Loucy (cell line): ENCODE results near the gene PLEKHG4B.
"Not testable (repeated sequence)": the region's sequence is repeated elsewhere in the genome, so short reads cannot be mapped to it uniquely, and the experiment has no call there.

ENCODE experiments used
- CTCF ChIP-seq: fragments of 200-600 bp; sonication (generic); conservative IDR thresholded peaks from 2 replicates; pipeline ENCODE4 v1.5.1; 2014; ENCODE audit warnings: mild to moderate bottlenecking, antibody characterized with exemption, low read length
- EZH2phosphoT487 ChIP-seq: fragments of 200-600 bp; IDR thresholded peaks from 2 replicates; pipeline ENCODE4 v1.6.1; 2018; ENCODE audit warnings: antibody characterized with exemption, mild to moderate bottlenecking, moderate library complexity, borderline replicate concordance

DNA sequence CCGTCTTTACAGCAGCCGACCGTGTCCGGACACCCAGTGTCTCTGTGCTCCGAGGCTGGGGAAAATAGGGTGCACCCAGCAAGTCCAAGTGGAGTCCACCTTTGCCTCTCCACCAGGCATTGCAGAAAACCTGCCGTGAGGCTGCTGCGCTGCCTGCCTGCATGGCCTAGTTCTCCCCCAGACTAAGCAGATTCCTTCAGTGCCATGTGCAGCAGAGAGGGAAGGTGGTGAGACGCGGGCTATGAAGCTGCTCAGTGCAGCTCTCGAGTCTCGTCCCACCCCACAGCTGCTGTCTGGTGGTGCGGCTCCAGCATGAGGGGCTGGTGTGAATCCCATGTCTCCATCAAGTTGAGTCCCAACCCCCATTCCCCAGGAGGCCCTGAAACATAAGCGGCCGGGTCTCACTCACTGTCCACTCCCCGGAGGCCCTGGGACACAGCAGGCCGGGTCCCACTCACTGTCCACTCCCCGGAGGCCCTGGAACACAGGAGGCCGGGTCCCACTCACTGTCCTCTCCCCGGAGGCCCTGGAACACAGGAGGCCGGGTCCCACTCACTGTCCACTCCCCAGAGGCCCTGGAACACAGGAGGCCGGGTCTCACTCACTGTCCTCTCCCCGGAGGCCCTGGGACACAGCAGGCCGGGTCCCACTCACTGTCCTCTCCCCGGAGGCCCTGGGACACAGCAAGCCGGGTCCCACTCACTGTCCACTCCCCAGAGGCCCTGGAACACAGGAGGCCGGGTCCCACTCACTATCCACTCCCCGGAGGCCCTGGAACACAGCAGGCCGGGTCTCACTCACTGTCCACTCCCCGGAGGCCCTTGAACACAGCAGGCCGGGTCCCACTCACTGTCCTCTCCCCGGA is 19.4 kb upstream of the PLEKHG4B start:
- not testable (repeated sequence) for TF ChIP-seq CTCF, EZH2phosphoT487
